GM06990 (cell line): ENCODE measurements around the gene MSL3.

Experiments used
- DNase-seq: peaks from one replicate; pipeline ENCODE4 v3.0.0-alpha.2; 2011; ENCODE audit not compliant: insufficient read length; ENCODE audit errors: extremely low read depth
- H3K27me3 ChIP-seq: replicated peaks from 2 replicates; pipeline ENCODE4 v1.6.0; 2011; ENCODE audit warnings: low read length; ENCODE audit not compliant: control insufficient read depth, insufficient read depth
- H3K36me3 ChIP-seq: 2 replicates; pipeline ENCODE4 v1.5.1; 2011; ENCODE audit warnings: low read length; ENCODE audit not compliant: control insufficient read depth, insufficient read depth
- H3K4me3 ChIP-seq: replicated peaks from 2 replicates; pipeline ENCODE4 v1.5.1; 2011; ENCODE audit warnings: low read depth, mild to moderate bottlenecking, control low read depth, low read length
- TF ChIP-seq, protein P1 (sequence below): IDR thresholded peaks from 2 replicates; pipeline ENCODE4 v1.5.1; 2011; ENCODE audit warnings: low read length, control low read depth, mild to moderate bottlenecking, inconsistent platforms; ENCODE audit not compliant: insufficient read depth, poor library complexity, severe bottlenecking

The MSL3 gene

GRCh38 chrX:11813341-11813740 is 55.3 kb downstream of the MSL3 start:
- no peak for DNase-seq
- TF ChIP-seq, protein P1, sequence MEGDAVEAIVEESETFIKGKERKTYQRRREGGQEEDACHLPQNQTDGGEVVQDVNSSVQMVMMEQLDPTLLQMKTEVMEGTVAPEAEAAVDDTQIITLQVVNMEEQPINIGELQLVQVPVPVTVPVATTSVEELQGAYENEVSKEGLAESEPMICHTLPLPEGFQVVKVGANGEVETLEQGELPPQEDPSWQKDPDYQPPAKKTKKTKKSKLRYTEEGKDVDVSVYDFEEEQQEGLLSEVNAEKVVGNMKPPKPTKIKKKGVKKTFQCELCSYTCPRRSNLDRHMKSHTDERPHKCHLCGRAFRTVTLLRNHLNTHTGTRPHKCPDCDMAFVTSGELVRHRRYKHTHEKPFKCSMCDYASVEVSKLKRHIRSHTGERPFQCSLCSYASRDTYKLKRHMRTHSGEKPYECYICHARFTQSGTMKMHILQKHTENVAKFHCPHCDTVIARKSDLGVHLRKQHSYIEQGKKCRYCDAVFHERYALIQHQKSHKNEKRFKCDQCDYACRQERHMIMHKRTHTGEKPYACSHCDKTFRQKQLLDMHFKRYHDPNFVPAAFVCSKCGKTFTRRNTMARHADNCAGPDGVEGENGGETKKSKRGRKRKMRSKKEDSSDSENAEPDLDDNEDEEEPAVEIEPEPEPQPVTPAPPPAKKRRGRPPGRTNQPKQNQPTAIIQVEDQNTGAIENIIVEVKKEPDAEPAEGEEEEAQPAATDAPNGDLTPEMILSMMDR = no peak
- no peak overlapping the region for H3K4me3 ChIP-seq
- no peaks in the 10 kb centered on the region for H3K27me3 ChIP-seq
- no peaks in the 10 kb centered on the region for H3K36me3 ChIP-seq
